Activated CD4-positive, alpha-beta T cell treated with anti-CD3 and anti-CD28 coated beads, Interleukin-2, amount 50 U/mL, for 48 hours (primary cell): ENCODE data around the gene ATF7IP.

ENCODE experiments used
- DNase-seq, 2 experiments: peaks; one replicate each; pipeline ENCODE4 v3.0.0-alpha.2; 2020

Gene ATF7IP

GRCh38 chr12:14495326-14495725, 129.8 kb downstream of the ATF7IP start:
- DNase-seq, result no peak

- no peak for DNase-seq
Measured at GRCh38 chr12:14505626-14506596, 140.4 kb downstream of the ATF7IP start.

GRCh38 chr12:14510574-14510973, 145.1 kb downstream of the ATF7IP start:
- DNase-seq, result no peak

- no peak for DNase-seq
Measured at GRCh38 chr12:14514154-14514842, 148.8 kb downstream of the ATF7IP start.

- DNase-seq, result no peak
Measured at GRCh38 chr12:14514946-14515345, 149.5 kb downstream of the ATF7IP start.

GRCh38 chr12:14521822-14522221, 156.3 kb downstream of the ATF7IP start:
- DNase-seq, result no peak

- no peak for DNase-seq
Measured at GRCh38 chr12:14525964-14526363, 160.5 kb downstream of the ATF7IP start.

GRCh38 chr12:14532152-14532551, 166.7 kb downstream of the ATF7IP start:
- DNase-seq, result no peak

- DNase-seq, result no peak
Measured at GRCh38 chr12:14537088-14537487, 171.6 kb downstream of the ATF7IP start.

- no peak for DNase-seq
Measured at GRCh38 chr12:14540801-14541462, 175.4 kb downstream of the ATF7IP start.

GRCh38 chr12:14545144-14546124, 180.0 kb downstream of the ATF7IP start:
- DNase-seq, result no peak

- DNase-seq, result no peak
Measured at GRCh38 chr12:14547571-14547970, 182.1 kb downstream of the ATF7IP start.

GRCh38 chr12:14548609-14549008, 183.1 kb downstream of the ATF7IP start:
- no peak for DNase-seq
